ENCODE measurements around the gene C6orf132.
"Not testable (repeated sequence)": the region's sequence is repeated elsewhere in the genome, so short reads cannot be mapped to it uniquely, and the experiment has no call there.

C6orf132 gene

GRCh38 chr6:42142118-42142835, at the start of gene C6orf132:
Gene C6orf132, minus strand, starts transcription at chr6:42142620. Its CDS starts 176 bp downstream, at chr6:42142444.
- DNase-seq (ENCODE audit: low spot score): no peak

GRCh38 chr6:42190554-42191183, 48.2 kb upstream of the C6orf132 start:
- no peak for DNase-seq (ENCODE audit: low spot score)

GRCh38 chr6:42188406-42188805, 46.0 kb upstream of the C6orf132 start:
- DNase-seq (ENCODE audit: low spot score): no peak

- DNase-seq (ENCODE audit: low spot score): no peak
Measured at GRCh38 chr6:42185597-42185996, 43.2 kb upstream of the C6orf132 start.

- DNase-seq (ENCODE audit: low spot score): no peak
Measured at GRCh38 chr6:42184475-42184874, 42.1 kb upstream of the C6orf132 start.

- DNase-seq (ENCODE audit: low spot score): no peak
Measured at GRCh38 chr6:42182101-42182500, 39.7 kb upstream of the C6orf132 start.

- DNase-seq (ENCODE audit: low spot score): no peak
Measured at GRCh38 chr6:42179945-42180313, 37.5 kb upstream of the C6orf132 start.

GRCh38 chr6:42179261-42179944, 37.0 kb upstream of the C6orf132 start:
- DNase-seq (ENCODE audit: low spot score): no peak

- no peak for DNase-seq (ENCODE audit: low spot score)
Measured at GRCh38 chr6:42177514-42178364, 35.3 kb upstream of the C6orf132 start.

GRCh38 chr6:42176981-42177380, 34.6 kb upstream of the C6orf132 start:
- DNase-seq (ENCODE audit: low spot score): no peak

GRCh38 chr6:42175860-42176259, 33.4 kb upstream of the C6orf132 start:
- no peak for DNase-seq (ENCODE audit: low spot score)

- DNase-seq (ENCODE audit: low spot score): no peak
Measured at GRCh38 chr6:42173101-42173500, 30.7 kb upstream of the C6orf132 start, which contains the start of gene GUCA1A. Gene GUCA1A, plus strand, starts transcription at chr6:42173364. Its CDS starts 250 bp downstream, at chr6:42173614.

GRCh38 chr6:42171813-42172581, 29.6 kb upstream of the C6orf132 start:
- DNase-seq (ENCODE audit: low spot score): no peak

- DNase-seq (ENCODE audit: low spot score): not testable (repeated sequence)
Measured at GRCh38 chr6:42169780-42170179, 27.4 kb upstream of the C6orf132 start.

- no peak for DNase-seq (ENCODE audit: low spot score)
Measured at GRCh38 chr6:42168650-42169049, 26.2 kb upstream of the C6orf132 start.

- DNase-seq (ENCODE audit: low spot score): peak; percentile 75
Measured at GRCh38 chr6:42166444-42167141, 24.2 kb upstream of the C6orf132 start.

GRCh38 chr6:42165016-42165415, 22.6 kb upstream of the C6orf132 start:
- no peak for DNase-seq (ENCODE audit: low spot score)

- DNase-seq (ENCODE audit: low spot score): no peak
Measured at GRCh38 chr6:42163981-42164380, 21.6 kb upstream of the C6orf132 start.

GRCh38 chr6:42162812-42163211, 20.4 kb upstream of the C6orf132 start:
- DNase-seq (ENCODE audit: low spot score): no peak

- no peak for DNase-seq (ENCODE audit: low spot score)
Measured at GRCh38 chr6:42162384-42162783, 20.0 kb upstream of the C6orf132 start.
